Activated CD8-positive, alpha-beta memory T cell treated with anti-CD3 and anti-CD28 coated beads, Interleukin-2, amount 50 U/mL, for 48 hours (primary cell): ENCODE results near the gene FAT4.

ENCODE experiments used
- DNase-seq: peaks from one replicate; pipeline ENCODE4 v3.0.0-alpha.2; 2020

FAT4 gene

GRCh38 chr4:125319311-125319710 lies 4.6 kb downstream of the FAT4 start:
- DNase-seq, result no peak

DNA sequence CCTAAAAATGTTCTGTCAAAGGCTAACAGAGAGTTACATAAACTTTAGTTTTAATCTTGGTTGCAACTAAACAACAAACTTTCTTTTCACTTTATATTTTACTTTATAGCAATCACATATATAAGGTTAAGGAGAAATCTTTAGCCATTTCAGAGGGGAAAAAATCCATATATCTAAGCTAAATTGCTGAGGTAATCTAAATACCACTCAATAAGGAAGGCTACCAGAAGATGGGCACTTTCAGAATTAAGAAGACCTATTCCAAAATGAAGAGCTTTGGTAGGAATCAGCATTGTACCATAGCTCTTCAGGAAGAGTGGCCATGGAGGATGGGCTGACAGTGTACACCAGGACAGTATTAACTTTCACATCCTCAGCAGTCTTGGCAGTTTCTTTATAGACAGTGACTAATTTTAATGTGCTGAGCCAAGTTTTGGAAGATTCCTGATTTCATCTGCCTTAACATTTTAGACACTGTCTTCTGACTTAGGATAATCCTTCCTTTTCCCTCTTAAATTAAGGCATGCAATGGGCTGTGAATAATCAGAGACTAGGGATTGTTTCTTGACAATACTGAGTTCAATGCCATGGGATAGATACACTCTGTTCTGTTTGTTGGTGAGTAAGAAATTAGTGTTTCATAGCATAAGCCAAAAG lies 7.1 kb downstream of the FAT4 start:
- DNase-seq, result no peak

DNA sequence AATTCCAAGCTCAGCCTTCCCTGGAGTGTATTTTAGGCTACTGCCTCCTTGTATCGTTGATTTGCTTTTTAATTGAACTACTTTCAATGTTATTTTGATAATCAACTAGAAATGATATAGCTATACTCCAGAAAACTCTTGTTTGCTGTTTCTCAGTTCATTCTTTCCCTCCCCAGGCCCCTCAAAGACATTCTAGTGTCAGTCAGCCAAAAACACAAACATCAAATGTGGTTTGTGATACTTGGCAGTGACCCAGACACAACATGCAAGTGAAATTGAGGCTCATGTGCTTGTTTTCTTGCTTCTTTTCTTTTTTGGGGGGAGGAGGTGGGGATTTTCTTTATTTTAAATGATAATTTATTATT lies 7.6 kb downstream of the FAT4 start:
- DNase-seq, result no peak

DNA sequence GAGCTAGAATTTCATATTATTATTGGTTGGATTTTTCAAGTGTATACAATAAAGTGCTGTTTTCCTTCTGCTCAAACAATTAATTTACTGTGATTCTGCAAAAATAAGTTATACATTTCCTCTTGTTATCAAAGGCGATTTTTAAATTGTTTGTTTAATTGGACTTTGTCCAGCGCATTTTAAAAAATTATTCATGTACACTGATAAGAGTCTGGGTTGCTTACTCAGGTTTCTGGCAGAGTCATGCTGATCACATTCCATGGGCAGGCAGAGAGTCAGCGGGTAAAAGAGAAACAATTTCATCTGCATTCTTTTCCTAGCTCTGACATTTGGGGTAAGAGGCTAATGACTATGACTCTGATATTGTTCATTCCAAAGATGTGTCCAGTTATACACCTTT lies 8.9 kb downstream of the FAT4 start:
- DNase-seq, result no peak

DNA sequence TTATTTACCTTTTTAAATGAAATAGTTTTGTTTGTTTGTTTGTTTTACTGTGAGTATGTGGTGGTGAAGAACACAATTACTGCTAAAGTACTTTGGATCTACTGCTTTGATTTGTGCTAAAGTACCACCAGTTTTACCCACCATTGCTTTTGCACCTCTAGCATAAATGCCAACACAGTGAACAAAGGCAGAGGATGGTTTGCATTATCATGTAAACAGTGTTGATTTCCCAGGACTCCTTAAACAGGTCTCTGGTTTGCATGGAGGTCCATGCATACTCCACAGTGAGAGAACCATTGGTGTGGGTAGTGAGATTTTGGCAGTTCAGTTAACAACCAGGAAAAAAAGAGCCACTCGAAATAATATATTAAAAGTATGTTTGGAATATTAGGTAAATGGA lies 11.0 kb downstream of the FAT4 start:
- DNase-seq, result no peak

- DNase-seq, result no peak
Observed at GRCh38 chr4:125331116-125331515, 16.4 kb downstream of the FAT4 start.

GRCh38 chr4:125334926-125335325 lies 20.2 kb downstream of the FAT4 start:
- no peak for DNase-seq

- DNase-seq, result no peak
Observed at GRCh38 chr4:125338814-125339213, 24.1 kb downstream of the FAT4 start.

DNA sequence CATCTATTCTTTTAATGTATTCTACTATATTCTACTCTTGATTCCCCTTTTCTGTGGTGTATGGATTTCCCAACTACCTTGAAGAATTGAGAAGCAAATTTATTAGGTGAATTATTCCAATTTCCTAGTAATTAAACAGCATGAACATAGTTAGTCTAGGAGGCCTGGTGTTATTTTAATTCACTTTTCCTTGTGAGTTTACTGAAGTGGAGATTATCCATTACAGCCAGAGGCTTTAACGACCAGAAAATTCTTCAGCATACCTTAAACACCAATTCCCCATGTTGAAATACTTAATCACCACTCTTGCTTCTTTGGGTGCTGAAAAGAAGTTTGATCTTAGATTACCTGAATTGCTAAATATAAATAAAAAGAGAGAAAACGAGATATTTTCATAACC lies 29.4 kb downstream of the FAT4 start:
- DNase-seq, result no peak

DNA sequence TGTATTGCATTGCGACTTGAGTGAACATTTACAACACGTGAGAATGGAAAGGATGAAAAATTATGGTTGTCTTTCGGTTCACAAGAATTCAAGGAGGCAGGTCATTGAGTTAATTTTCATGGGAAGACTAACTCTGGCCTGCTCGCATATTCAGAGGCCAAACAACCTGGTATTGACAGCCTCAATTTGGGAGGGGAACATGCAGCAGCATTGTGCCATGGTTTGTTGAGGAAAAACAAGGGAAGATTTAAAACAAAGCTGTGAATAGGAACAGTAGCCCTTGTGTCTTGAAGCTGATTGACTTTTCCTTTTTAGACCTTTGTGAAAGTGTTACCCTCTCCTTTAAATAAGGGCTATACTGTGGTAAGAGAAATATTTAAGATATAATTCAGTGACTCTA lies 31.9 kb downstream of the FAT4 start:
- DNase-seq, result no peak

GRCh38 chr4:125350470-125351135 lies 35.8 kb downstream of the FAT4 start:
- no peak for DNase-seq

- DNase-seq, result no peak
Observed at GRCh38 chr4:125352521-125352920, 37.8 kb downstream of the FAT4 start.

GRCh38 chr4:125353131-125353530 lies 38.4 kb downstream of the FAT4 start:
- no peak for DNase-seq

GRCh38 chr4:125355791-125356190 lies 41.0 kb downstream of the FAT4 start:
- DNase-seq, result no peak

DNA sequence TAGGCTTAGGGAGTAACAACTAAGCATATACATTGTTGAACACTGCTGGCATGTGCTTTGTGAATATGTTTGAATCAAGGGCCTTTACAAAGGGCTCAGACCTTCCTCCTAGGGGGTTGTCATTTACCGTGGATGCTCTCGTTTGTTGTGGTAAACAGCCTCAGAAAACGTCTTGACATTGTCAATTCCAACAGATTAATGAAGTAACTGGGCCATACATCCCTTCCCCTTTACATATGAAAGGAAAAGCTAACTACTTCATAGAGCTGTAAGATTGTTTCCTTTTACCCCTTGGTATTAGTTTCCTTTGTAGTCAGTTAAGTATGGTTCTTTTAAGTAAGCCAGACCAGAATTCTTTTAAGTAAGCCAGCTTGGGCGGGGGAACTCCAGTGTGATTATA lies 42.9 kb downstream of the FAT4 start:
- DNase-seq, result no peak

GRCh38 chr4:125358453-125358852 lies 43.7 kb downstream of the FAT4 start:
- no peak for DNase-seq

- no peak for DNase-seq
Observed at GRCh38 chr4:125359363-125359762, 44.6 kb downstream of the FAT4 start.

DNA sequence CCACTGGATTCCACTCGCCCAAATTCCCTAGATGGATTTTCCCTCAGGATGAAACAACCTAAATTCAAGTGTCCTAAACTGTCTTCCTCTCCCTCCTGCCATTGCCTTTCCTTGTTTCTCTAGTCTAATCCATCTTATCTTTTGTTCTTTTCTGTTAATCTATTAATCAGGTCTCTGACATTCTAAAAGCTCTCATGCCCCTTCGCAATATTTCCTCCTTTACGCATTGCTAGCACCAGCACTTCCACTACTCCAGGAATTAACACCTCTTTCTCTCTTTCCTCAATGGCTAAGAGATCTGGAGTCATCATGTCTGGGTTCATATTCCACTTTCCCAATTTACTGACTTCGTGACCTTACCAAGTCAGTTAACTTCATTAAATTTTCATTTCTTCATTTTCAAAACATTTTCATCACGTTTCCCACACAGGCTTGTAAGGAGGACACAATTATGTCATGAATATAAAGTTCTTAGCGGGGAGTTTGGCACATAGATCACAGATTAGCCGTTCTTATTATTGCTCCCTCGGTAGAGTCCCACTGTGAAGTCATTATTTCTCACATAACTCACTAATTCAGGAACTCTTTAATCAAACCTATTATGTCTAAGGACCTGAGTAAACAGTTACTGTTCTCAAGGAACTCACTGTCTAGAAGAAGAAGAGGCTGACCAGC lies 45.3 kb downstream of the FAT4 start:
- no peak for DNase-seq

- DNase-seq, result no peak
Observed at GRCh38 chr4:125360727-125361126, 46.0 kb downstream of the FAT4 start.
